GM10266 (cell line): ENCODE data around the gene LIX1.

ENCODE experiments used
- DNase-seq: peaks from one replicate; pipeline ENCODE4 v3.0.0; 2012; ENCODE audit errors: extremely low spot score
- CTCF ChIP-seq: IDR thresholded peaks from 2 replicates; pipeline ENCODE4 v1.5.1; 2012; ENCODE audit warnings: mild to moderate bottlenecking, low read depth; ENCODE audit not compliant: control insufficient read depth, insufficient read depth; ENCODE audit errors: missing control alignments

LIX1 gene

GRCh38 chr5:97162045-97162444 lies 19.6 kb upstream of the LIX1 start:
- TF ChIP-seq CTCF = peak; percentile 77
- peak; percentile 13 for DNase-seq

- no peak for DNase-seq
- TF ChIP-seq CTCF = no peak
Observed at GRCh38 chr5:97157689-97158088, 15.3 kb upstream of the LIX1 start.

- TF ChIP-seq CTCF = no peak
- DNase-seq = no peak
Observed at GRCh38 chr5:97151370-97151769, 9.0 kb upstream of the LIX1 start.

GRCh38 chr5:97150401-97150800 lies 8.0 kb upstream of the LIX1 start:
- no peak for DNase-seq

GRCh38 chr5:97149709-97150108 lies 7.3 kb upstream of the LIX1 start:
- no peak for DNase-seq
- TF ChIP-seq CTCF = no peak

More at GRCh38 chr5:97150401-97150800, 8.0 kb upstream of the LIX1 start:
- TF ChIP-seq CTCF = no peak

- no peak for DNase-seq
- TF ChIP-seq CTCF = no peak
Observed at GRCh38 chr5:97148288-97148687, 5.9 kb upstream of the LIX1 start.

- TF ChIP-seq CTCF = no peak
- DNase-seq = no peak
Observed at GRCh38 chr5:97143704-97144103, 1.3 kb upstream of the LIX1 start.

GRCh38 chr5:97141539-97141938 lies 872 bp downstream of the LIX1 start:
- no peak for DNase-seq
- TF ChIP-seq CTCF = no peak
